ENCODE measurements around the gene SVOPL. TPM values are rescaled to one million over a fixed set of nuclear protein-coding genes. Genes with fewer than 3 reads are reported as not detected.

The SVOPL gene
- total RNA-seq, 1 experiment from 2014 or later: not detected

- H3K36me3 ChIP-seq (ENCODE audit: control insufficient read depth, insufficient read depth, low read length): peaks cover 17% of the 10 kb centered on the region
- DNase-seq (ENCODE audit: low read depth, low spot score) (no peak), ATAC-seq (no peak)
- H3K27me3 ChIP-seq (ENCODE audit: control insufficient read depth, insufficient read depth, low read length): no peaks in the 10 kb centered on the region
- H3K27ac ChIP-seq (ENCODE audit: low read length): no peak overlapping the region
- H3K4me3 ChIP-seq (ENCODE audit: low read depth in 2 of 2, low read length in 2 of 2): no peak overlapping the region
- in situ Hi-C loops (cut with HindIII; ENCODE audit: low pct_unique_long_range_greater_than_20kb, low sequenced_read_pairs) (no loop called here), intact Hi-C loops (cut with micrococcal nuclease; ENCODE audit: unreplicated experiment) (no loop called here)
- ChIA-PET POLR2A (no interaction called here), CTCF (interaction anchor here (0.6 kb wide), 1 partner anchor 184 kb away, joined by 5 read pairs; no protein-coding TSS in a partner anchor)
- H3K9me3 ChIP-seq (ENCODE audit: control insufficient read depth, insufficient read depth, low read depth, low read length): peaks cover 47% of the 10 kb centered on the region
- TF ChIP-seq SIN3A (IDR thresholded peaks at IDR 0.05; ENCODE audit: borderline replicate concordance, insufficient read depth, low read depth, low read length): no peak
- no TSS peak for BruUV-seq (replicated peaks)
- no peaks in the 10 kb centered on the region for H3K4me1 ChIP-seq (ENCODE audit: control insufficient read depth, insufficient read depth, low read length)
Observed at GRCh38 chr7:138553805-138554204, 147.4 kb downstream of the SVOPL start.

GRCh38 chr7:138551102-138551501, 150.1 kb downstream of the SVOPL start:
- no peak overlapping the region for H3K27ac ChIP-seq (ENCODE audit: low read length)
- no peak for TF ChIP-seq TCF7L2 (IDR thresholded peaks at IDR 0.05; ENCODE audit: low read depth, low read length)
- TF ChIP-seq SIN3A (IDR thresholded peaks at IDR 0.05; ENCODE audit: borderline replicate concordance, insufficient read depth, low read depth, low read length): no peak
- no peak for TF ChIP-seq POLR2AphosphoS5 (IDR thresholded peaks at IDR 0.05; ENCODE audit: low read depth, low read length)
- TF ChIP-seq, protein P1, sequence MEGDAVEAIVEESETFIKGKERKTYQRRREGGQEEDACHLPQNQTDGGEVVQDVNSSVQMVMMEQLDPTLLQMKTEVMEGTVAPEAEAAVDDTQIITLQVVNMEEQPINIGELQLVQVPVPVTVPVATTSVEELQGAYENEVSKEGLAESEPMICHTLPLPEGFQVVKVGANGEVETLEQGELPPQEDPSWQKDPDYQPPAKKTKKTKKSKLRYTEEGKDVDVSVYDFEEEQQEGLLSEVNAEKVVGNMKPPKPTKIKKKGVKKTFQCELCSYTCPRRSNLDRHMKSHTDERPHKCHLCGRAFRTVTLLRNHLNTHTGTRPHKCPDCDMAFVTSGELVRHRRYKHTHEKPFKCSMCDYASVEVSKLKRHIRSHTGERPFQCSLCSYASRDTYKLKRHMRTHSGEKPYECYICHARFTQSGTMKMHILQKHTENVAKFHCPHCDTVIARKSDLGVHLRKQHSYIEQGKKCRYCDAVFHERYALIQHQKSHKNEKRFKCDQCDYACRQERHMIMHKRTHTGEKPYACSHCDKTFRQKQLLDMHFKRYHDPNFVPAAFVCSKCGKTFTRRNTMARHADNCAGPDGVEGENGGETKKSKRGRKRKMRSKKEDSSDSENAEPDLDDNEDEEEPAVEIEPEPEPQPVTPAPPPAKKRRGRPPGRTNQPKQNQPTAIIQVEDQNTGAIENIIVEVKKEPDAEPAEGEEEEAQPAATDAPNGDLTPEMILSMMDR (IDR thresholded peaks at IDR 0.05): no peak
- TF ChIP-seq REST (IDR thresholded peaks at IDR 0.05; ENCODE audit: insufficient read depth in 1 of 2, low read depth in 2 of 2, low read length in 1 of 2): no peak
- no peak overlapping the region for H3K4me3 ChIP-seq (ENCODE audit: low read depth in 2 of 2, low read length in 2 of 2)
- BruUV-seq (replicated peaks): no TSS peak
- in situ Hi-C loops (cut with HindIII; ENCODE audit: low pct_unique_long_range_greater_than_20kb, low sequenced_read_pairs): no loop called here
- ChIA-PET CTCF (no interaction called here), POLR2A (no interaction called here)
- ATAC-seq: no peak
- H3K9me3 ChIP-seq (ENCODE audit: control insufficient read depth, insufficient read depth, low read depth, low read length): peaks cover 22% of the 10 kb centered on the region
- intact Hi-C loops (cut with micrococcal nuclease; ENCODE audit: unreplicated experiment): no loop called here
- H3K4me1 ChIP-seq (ENCODE audit: control insufficient read depth, insufficient read depth, low read length): no peaks in the 10 kb centered on the region
- DNase-seq (ENCODE audit: low read depth, low spot score): no peak
- H3K27me3 ChIP-seq (ENCODE audit: control insufficient read depth, insufficient read depth, low read length): no peaks in the 10 kb centered on the region
- peaks cover 17% of the 10 kb centered on the region for H3K36me3 ChIP-seq (ENCODE audit: control insufficient read depth, insufficient read depth, low read length)

GRCh38 chr7:138550337-138550736, 150.8 kb downstream of the SVOPL start:
- POLR2A ChIA-PET: no interaction called here
- CTCF ChIA-PET: no interaction called here
- Histone ChIP-seq H3K27ac (ENCODE audit: low read length) (no peak overlapping the region), H3K4me3 (ENCODE audit: low read depth in 2 of 2, low read length in 2 of 2) (no peak overlapping the region), H3K4me1 (ENCODE audit: control insufficient read depth, insufficient read depth, low read length) (no peaks in the 10 kb centered on the region), H3K27me3 (ENCODE audit: control insufficient read depth, insufficient read depth, low read length) (no peaks in the 10 kb centered on the region), H3K36me3 (ENCODE audit: control insufficient read depth, insufficient read depth, low read length) (peaks cover 14% of the 10 kb centered on the region), H3K9me3 (ENCODE audit: control insufficient read depth, insufficient read depth, low read depth, low read length) (peaks cover 18% of the 10 kb centered on the region)
- TF ChIP-seq POLR2AphosphoS5 (IDR thresholded peaks at IDR 0.05; ENCODE audit: low read depth, low read length) (no peak), TCF7L2 (IDR thresholded peaks at IDR 0.05; ENCODE audit: low read depth, low read length) (no peak), SIN3A (IDR thresholded peaks at IDR 0.05; ENCODE audit: borderline replicate concordance, insufficient read depth, low read depth, low read length) (no peak), REST (IDR thresholded peaks at IDR 0.05; ENCODE audit: insufficient read depth in 1 of 2, low read depth in 2 of 2, low read length in 1 of 2) (no peak)
- TF ChIP-seq, protein P1 (IDR thresholded peaks at IDR 0.05): no peak
- no peak for ATAC-seq
- no peak for DNase-seq (ENCODE audit: low read depth, low spot score)
- intact Hi-C loops (cut with micrococcal nuclease; ENCODE audit: unreplicated experiment): no loop called here
- in situ Hi-C loops (cut with HindIII; ENCODE audit: low pct_unique_long_range_greater_than_20kb, low sequenced_read_pairs): no loop called here
- BruUV-seq (replicated peaks): no TSS peak
